Omental fat pad (tissue), 4 donors: ENCODE data around the gene C1orf52. TPM values are rescaled to one million over a fixed set of nuclear protein-coding genes. Genes with fewer than 3 reads are reported as not detected.

Source experiments
- ATAC-seq: fragments of 150-250 bp; one replicate; pipeline ENCODE4 v1.9.1; 2016; ENCODE audit warnings: mild to moderate bottlenecking, moderate library complexity; ENCODE audit not compliant: low FRiP score
- DNase-seq: peaks from one replicate; pipeline ENCODE4 v3.0.0-alpha.2; 2019; ENCODE audit warnings: low spot score
- total RNA-seq, 4 donors: library from RNA; depleted of rRNA; stranded (reverse); fragments of >200 nt; gene quantifications; one replicate each; pipeline ENCODE4 v1.1.0, GENCODE V29; 2016
- TF ChIP-seq, protein P1 (sequence below), 3 donors: fragments of 450-650 bp; IDR thresholded peaks; one replicate each; pipeline ENCODE4 v1.5.1; 2016 to 2017; ENCODE audit warnings: antibody characterized with exemption in 3 of 3, mild to moderate bottlenecking in 3 of 3, moderate library complexity in 2 of 3

The C1orf52 gene
- total RNA-seq, 4 donors from 2014 or later, result 12.0 to 15.8 (median 12.8) TPM

DNA sequence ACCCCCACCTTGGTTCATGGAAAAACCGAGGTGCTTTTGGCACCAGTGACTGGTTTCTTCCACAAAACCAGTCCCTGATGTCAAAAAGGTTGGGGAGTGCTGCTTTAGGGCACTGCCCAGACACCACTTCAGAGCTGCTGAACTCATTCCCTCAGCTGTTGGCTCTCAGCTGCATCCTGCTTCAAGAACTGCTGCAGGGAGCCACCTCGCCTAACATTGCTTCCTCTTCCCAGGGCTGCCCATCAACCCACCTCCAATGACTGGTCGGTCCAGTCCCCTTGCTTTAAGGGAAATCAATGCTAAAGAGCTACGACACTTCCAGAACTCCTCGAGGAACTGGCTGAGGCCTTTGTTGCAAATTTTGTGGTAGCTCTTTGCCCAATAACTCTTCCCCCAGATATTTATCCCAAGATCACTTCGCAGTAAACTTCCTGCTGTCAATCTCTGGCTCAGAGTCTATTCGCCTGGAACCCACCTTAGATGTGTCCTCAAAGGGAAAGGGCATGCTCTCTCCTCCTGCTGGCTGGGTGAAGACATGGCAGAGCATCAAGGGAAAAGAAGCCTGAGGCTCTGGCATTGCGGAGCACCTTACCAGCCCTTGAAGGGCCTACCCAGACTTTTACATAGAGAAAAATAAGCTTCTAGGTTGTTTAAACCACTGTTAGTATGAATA is 29.0 kb downstream of the C1orf52 start:
- no peak for ATAC-seq
- TF ChIP-seq, protein P1, sequence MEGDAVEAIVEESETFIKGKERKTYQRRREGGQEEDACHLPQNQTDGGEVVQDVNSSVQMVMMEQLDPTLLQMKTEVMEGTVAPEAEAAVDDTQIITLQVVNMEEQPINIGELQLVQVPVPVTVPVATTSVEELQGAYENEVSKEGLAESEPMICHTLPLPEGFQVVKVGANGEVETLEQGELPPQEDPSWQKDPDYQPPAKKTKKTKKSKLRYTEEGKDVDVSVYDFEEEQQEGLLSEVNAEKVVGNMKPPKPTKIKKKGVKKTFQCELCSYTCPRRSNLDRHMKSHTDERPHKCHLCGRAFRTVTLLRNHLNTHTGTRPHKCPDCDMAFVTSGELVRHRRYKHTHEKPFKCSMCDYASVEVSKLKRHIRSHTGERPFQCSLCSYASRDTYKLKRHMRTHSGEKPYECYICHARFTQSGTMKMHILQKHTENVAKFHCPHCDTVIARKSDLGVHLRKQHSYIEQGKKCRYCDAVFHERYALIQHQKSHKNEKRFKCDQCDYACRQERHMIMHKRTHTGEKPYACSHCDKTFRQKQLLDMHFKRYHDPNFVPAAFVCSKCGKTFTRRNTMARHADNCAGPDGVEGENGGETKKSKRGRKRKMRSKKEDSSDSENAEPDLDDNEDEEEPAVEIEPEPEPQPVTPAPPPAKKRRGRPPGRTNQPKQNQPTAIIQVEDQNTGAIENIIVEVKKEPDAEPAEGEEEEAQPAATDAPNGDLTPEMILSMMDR (IDR thresholded peaks at IDR 0.05), result no peak
- no peak for DNase-seq

DNA sequence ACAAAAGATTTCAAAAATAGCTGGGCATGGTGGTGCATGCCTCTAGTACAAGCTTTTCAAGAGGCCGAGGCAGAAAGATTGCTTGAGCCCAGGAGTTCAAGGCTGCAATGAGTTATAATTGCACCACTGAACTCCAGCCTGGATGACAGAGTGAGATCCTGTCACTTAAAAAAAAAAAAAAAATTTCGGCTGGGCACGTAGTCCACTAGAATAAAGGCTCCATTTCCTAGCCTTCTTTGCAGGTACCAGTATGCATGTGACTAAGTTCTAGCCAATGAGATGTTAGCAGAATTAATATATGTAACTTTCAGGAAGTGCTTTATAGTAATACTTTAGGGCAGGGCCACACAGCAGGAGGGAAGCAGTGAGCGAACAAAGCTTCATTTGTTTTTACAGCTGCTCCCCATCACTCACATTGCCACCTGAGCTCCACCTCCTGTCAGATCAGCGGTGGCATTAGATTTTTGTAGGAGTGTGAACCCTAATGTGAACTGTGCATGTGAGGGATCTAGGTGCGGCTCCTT is 29.8 kb downstream of the C1orf52 start:
- TF ChIP-seq, protein P1 (IDR thresholded peaks at IDR 0.05), result no peak
- DNase-seq, result no peak
- no peak for ATAC-seq

DNA sequence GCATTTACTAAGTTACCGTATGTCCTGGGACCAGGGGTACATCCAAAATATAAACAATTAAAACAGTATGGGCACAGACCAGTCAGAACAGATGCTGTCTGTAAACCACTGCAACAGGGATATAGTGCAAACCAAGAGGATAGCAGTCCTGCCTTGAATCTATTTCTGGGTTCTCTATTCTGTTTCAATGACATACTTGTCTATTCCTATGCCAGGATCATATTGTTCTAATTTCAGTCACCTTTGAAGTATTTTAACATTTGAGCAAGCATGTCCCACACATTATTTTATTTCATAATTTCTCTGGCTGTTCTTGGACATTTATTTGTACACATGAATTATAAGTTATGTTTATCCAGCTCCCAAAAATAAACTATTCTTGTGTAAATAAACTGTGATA is 30.5 kb downstream of the C1orf52 start:
- ATAC-seq, result no peak
- no peak for DNase-seq
- TF ChIP-seq, protein P1 (IDR thresholded peaks at IDR 0.05), result no peak

DNA sequence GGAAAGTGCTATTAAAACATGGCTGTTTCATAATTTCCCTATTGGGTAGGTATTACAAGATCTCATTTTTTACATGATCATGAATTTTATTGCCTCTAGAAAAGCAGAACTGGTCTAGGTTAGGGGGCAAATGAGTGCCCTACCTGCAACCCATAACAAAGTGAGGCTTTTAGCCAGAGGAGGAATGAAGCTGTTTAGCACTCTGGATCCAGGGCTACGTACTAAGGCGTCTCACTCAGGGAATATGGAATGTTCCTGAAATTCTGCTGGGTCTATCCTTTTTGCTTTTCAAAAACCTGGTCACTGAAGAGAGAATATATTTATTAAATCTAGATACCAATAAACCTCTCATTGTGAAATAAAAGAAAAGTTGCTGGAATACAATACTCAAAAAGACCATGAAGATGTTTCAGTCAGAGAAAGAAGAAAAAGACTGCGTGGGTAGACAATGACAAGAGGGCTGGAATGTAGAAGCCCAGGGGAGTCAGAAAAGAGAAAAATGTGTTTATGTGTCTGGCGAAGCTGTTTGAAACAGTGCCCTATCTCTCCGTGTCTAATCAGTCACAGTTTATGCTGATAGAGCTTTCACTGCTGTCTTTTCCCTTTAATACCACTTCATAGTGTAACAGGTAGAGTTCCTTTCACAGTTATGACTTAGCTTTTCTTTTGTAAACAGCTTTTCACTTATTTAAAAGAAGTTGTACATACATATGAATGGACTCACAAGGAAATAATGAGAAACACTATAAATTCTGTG is 33.7 kb downstream of the C1orf52 start:
- TF ChIP-seq, protein P1 (IDR thresholded peaks at IDR 0.05), result no peak
- DNase-seq (no peak), ATAC-seq (peak; percentile 75)

DNA sequence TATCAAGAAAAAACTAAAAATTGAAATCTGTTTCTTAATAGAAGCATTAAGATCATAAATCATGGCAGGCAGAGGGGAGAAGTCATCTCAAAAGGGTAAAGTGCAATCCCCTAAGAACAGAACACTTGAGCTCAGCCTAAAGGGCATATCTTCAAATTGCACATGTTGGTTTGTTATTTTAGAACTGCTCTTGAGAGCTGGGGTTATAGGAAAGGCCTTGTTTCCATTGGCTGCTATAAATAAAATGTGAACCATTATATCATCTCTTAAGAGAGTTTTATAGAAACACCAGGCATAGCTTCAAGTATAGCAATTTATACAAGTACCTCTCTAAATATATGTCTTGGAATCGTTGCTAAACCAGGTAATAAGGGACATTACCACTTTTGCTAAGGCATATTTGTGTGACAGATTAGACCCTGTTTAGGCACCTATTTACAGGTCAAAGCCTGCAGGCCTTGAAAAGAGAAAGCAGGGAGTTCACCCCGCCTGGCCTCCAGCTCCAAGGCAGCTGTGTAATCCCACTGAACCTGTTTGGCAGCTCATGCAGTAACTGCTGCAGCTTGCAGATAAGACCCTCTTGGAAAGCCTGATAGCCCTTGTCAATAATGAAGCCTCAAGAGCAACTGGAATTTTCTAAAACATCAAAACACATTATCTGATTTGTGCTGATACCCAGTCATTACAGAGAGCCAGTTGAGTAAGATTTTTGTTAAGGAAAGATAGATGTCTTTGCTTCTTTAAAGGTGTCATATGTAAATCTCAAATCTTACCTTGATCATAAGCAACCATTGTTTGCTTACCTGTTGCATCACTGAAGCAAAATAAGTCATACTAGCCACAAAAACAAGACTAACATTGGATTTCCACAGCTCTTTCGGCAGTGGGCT is 34.5 kb downstream of the C1orf52 start:
- ATAC-seq (no peak), DNase-seq (no peak)
- TF ChIP-seq, protein P1 (IDR thresholded peaks at IDR 0.05), result no peak

DNA sequence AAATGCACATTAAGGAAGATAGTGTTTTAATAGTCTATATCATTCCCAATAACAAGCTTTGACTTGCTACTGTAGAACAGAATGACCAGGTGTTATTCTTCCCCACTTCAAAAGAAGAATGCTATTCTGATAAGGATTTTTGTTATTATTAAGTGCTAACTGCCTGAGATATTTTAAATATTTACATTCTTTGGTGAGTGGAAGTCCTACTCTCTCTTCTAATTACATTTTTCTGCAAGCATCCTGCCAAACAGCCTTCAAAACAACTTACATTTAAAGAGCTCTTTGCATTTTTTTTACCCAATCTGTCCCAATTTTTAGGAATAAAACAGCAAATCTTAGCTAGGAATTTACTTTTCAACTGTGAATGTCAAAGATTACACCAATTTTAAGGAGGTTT is 35.2 kb downstream of the C1orf52 start:
- DNase-seq, result no peak
- TF ChIP-seq, protein P1 (IDR thresholded peaks at IDR 0.05), result no peak
- no peak for ATAC-seq
